HepG2 (cell line): ENCODE data around the gene KCTD4. TPM values are rescaled to one million over a fixed set of nuclear protein-coding genes. Genes with fewer than 3 reads are reported as not detected.

ENCODE experiments used
- ATAC-seq: fragments of 200-7000 bp; cut with Tn5 transposase; 3 replicates; pipeline ENCODE4 v1.9.1; 2020; ENCODE audit warnings: mild to moderate bottlenecking, moderate library complexity
- BruUV-seq: library from RNA; stranded (reverse); fragments of 400-500 nt; replicated peaks from 2 replicates; lab custom pipeline; 2021; lab: Mats Ljungman, UMichigan
- CTCF ChIA-PET: fragments of 300-600 bp; formaldehyde crosslinking; extraction: SDS; loops from one replicate; lab custom pipeline; 2021; ENCODE audit warnings: low total read pairs, inconsistent platforms, low intra/inter-chr PET ratio; lab: Yijun Ruan, JAX
- POLR2A ChIA-PET: fragments of 350-600 bp; sonication (Branson Sonifier 250); formaldehyde crosslinking; loops from one replicate; lab custom pipeline; 2020; ENCODE audit warnings: antibody characterized with exemption, inconsistent platforms; lab: Yijun Ruan, JAX
- DNase-seq: peaks from one replicate; pipeline ENCODE4 v3.0.0-alpha.2; 2015; ENCODE audit warnings: low spot score
- FAIRE-seq: peaks from 3 replicates; lab custom pipeline; 2011; peaks lifted over from hg19 to GRCh38; lab: Jason Lieb, UNC
- H2AFZ ChIP-seq: one replicate; pipeline ENCODE4 v1.6.1; 2011; ENCODE audit warnings: low read length, inconsistent platforms
- H3K27ac ChIP-seq: fragments of 300-600 bp; 3 replicates; pipeline ENCODE4 v1.8.0; 2011; ENCODE audit warnings: mixed run types, mild to moderate bottlenecking, mixed read lengths, low read length, inconsistent platforms; ENCODE audit not compliant: insufficient read depth; ENCODE audit errors: extremely low read length
- H3K27me3 ChIP-seq, 2 experiments: fragments of 200-600 bp in 1 of 2; 2 replicates in 1 of 2; 3 replicates in 1 of 2; pipeline versions ENCODE4 v1.6.0 to v1.8.0; 2011; ENCODE audit warnings: low read length in 2 of 2, mild to moderate bottlenecking in 2 of 2, moderate library complexity in 2 of 2, inconsistent platforms in 1 of 2; ENCODE audit not compliant: insufficient read depth in 2 of 2, control insufficient read depth in 1 of 2
- H3K36me3 ChIP-seq, 2 experiments: fragments of 200-600 bp in 1 of 2; replicated peaks in 1 of 2; 2 replicates in 1 of 2; 3 replicates in 1 of 2; pipeline versions ENCODE4 v1.5.1 to v1.8.0; 2011; ENCODE audit warnings: low read length in 2 of 2, inconsistent platforms in 1 of 2; ENCODE audit not compliant: insufficient read depth in 2 of 2, control insufficient read depth in 1 of 2
- H3K4me1 ChIP-seq: 2 replicates; pipeline ENCODE4 v1.5.1; 2012; ENCODE audit warnings: low read length, inconsistent platforms; ENCODE audit not compliant: insufficient read depth
- H3K4me2 ChIP-seq: 2 replicates; pipeline ENCODE4 v1.6.0; 2011; ENCODE audit warnings: low read depth, low read length, inconsistent platforms
- H3K4me3 ChIP-seq, 3 experiments: fragments of 200-600 bp in 1 of 3; sonication (generic), shearing (Covaris generic) in 1 of 3; replicated peaks in 1 of 3; 2 replicates each; pipeline ENCODE4 v1.5.1; 2011 to 2016; ENCODE audit warnings: low read length in 3 of 3, inconsistent platforms in 2 of 3, low read depth in 2 of 3, mild to moderate bottlenecking in 2 of 3, control low read depth in 1 of 3, mixed read lengths in 1 of 3; ENCODE audit not compliant: insufficient read depth in 1 of 3
- H3K79me2 ChIP-seq: one replicate; pipeline ENCODE4 v1.6.1; 2011; ENCODE audit warnings: low read length, inconsistent platforms; ENCODE audit not compliant: insufficient read depth
- H3K9ac ChIP-seq: 2 replicates; pipeline ENCODE4 v1.6.0; 2011; ENCODE audit warnings: mild to moderate bottlenecking, low read depth, low read length, inconsistent platforms; ENCODE audit not compliant: insufficient read depth
- H3K9me3 ChIP-seq: 2 replicates; pipeline ENCODE4 v1.5.1; 2012; ENCODE audit warnings: mild to moderate bottlenecking, low read length
- H4K20me1 ChIP-seq: 2 replicates; pipeline ENCODE4 v1.6.0; 2011; ENCODE audit warnings: inconsistent platforms, mild to moderate bottlenecking, low read length, moderate library complexity; ENCODE audit not compliant: insufficient read depth
- AGO1 ChIP-seq: fragments of 200-400 bp; formaldehyde crosslinking; IDR thresholded peaks from 2 replicates; pipeline ENCODE4 v1.6.1; 2017; ENCODE audit warnings: mild to moderate bottlenecking, low read depth, low read length, moderate library complexity; ENCODE audit not compliant: poor library complexity, severe bottlenecking
- CREB1 ChIP-seq, 2 experiments: fragments of 450-650 bp in 1 of 2; IDR thresholded peaks; 2 replicates each; pipeline ENCODE4 v1.6.1; 2016 to 2017; ENCODE audit warnings: control low read depth in 1 of 2, mild to moderate bottlenecking in 1 of 2, missing compliant biosample characterization in 1 of 2, missing genetic modification characterization in 1 of 2
- DMTF1 ChIP-seq: sonication (generic); formaldehyde crosslinking; IDR thresholded peaks from 2 replicates; pipeline ENCODE4 v1.4.0; 2020; ENCODE audit warnings: mild to moderate bottlenecking, missing genetic modification reagents
- KDM6A ChIP-seq: IDR thresholded peaks from 2 replicates; pipeline ENCODE4 v1.6.1; 2016; ENCODE audit warnings: low read depth
- MBNL3 ChIP-seq: fragments of 250-450 bp; sonication (Bioruptor Pico); conservative IDR thresholded peaks from 2 replicates; pipeline ENCODE4 v1.8.0; 2022; ENCODE audit warnings: mild to moderate bottlenecking, inconsistent platforms
- RARA ChIP-seq: IDR thresholded peaks from 2 replicates; pipeline ENCODE4 v1.6.1; 2016; ENCODE audit warnings: missing genetic modification reagents, missing compliant biosample characterization
- RFX3 ChIP-seq: IDR thresholded peaks from 2 replicates; pipeline ENCODE4 v1.6.1; 2016; ENCODE audit warnings: missing biosample characterization, missing genetic modification reagents
- SMC3 ChIP-seq: IDR thresholded peaks from 2 replicates; pipeline ENCODE4 v1.6.1; 2011; ENCODE audit warnings: low read length, improper control_type of control experiment
- THAP9 ChIP-seq: sonication (generic); formaldehyde crosslinking; IDR thresholded peaks from 2 replicates; pipeline ENCODE4; 2020; ENCODE audit warnings: missing genetic modification reagents, mild to moderate bottlenecking, borderline replicate concordance
- ZEB1 ChIP-seq: IDR thresholded peaks from 2 replicates; pipeline ENCODE4 v1.6.1; 2012; ENCODE audit warnings: mild to moderate bottlenecking, low read depth, inconsistent platforms; ENCODE audit not compliant: insufficient replicate concordance
- ZNF136 ChIP-seq: sonication (generic); formaldehyde crosslinking; IDR thresholded peaks from 2 replicates; pipeline ENCODE4 v1.8.1; 2022; ENCODE audit warnings: low read depth, mild to moderate bottlenecking, moderate library complexity, missing genetic modification reagents
- ZNF572 ChIP-seq: sonication (generic); formaldehyde crosslinking; IDR thresholded peaks from 2 replicates; pipeline ENCODE4 v1.5.1; 2020; ENCODE audit warnings: mild to moderate bottlenecking, missing genetic modification reagents
- ZNF713 ChIP-seq: sonication (generic); formaldehyde crosslinking; IDR thresholded peaks from 2 replicates; pipeline ENCODE4 v1.4.0; 2020; ENCODE audit warnings: mild to moderate bottlenecking, missing genetic modification reagents
- ZNF792 ChIP-seq: IDR thresholded peaks from 2 replicates; pipeline ENCODE4 v1.6.1; 2016
- WGBS: methylation state at CpG from one replicate; pipeline ENCODE4 v1.1.6; 2017; ENCODE audit warnings: low lambda C conversion rate; 5-methylcytosine and 5-hydroxymethylcytosine counted together
- in situ Hi-C: cut with HindIII; loops from 2 replicates; pipeline ENCODE4 v1.10.0; 2017; ENCODE audit warnings: low pct_unique_long_range_greater_than_20kb; ENCODE audit not compliant: extremely low pct_ligation_motif_present
- intact Hi-C: fragments of 100-400 bp; cut with micrococcal nuclease; formaldehyde crosslinking; loops from one replicate; pipeline ENCODE4 v1.10.0; 2022; ENCODE audit not compliant: unreplicated experiment
- polyA plus RNA-seq, 8 experiments: library from polyadenylated mRNA; depleted of rRNA in 3 of 8; stranded (reverse) in 7 of 8; unstranded in 1 of 8; fragments of >200 nt; fragmentation: Illumina TruSeq in 4 of 8; extraction: Trizol in 4 of 8; gene quantifications; 2 replicates each; pipeline versions ENCODE4 v1.2.1 to v1.2.3, GENCODE V29; 2011 to 2016; ENCODE audit warnings: low read depth in 4 of 8, missing spikeins in 1 of 8, mixed read lengths in 1 of 8; ENCODE audit not compliant: insufficient read depth in 1 of 8
- total RNA-seq, 5 experiments: library from RNA; depleted of rRNA; stranded (reverse); fragments of >200 nt; fragmentation: Illumina TruSeq; extraction: Trizol; gene quantifications; 2 replicates each; pipeline ENCODE4 v1.2.3, GENCODE V29; 2016; ENCODE audit warnings: low read depth in 1 of 5

Gene KCTD4
- total and polyA plus RNA-seq, 2 of the 13 experiments (the other 11 are each of a cell fraction or from before 2014, with no cell fraction given): not detected

- TF ChIP-seq THAP9 (CRISPR knock-in tag) (no peak), KDM6A (CRISPR knock-in tag) (no peak), RARA (CRISPR knock-in tag) (no peak)
- TF ChIP-seq, all 625 proteins: peak for 0
Measured at GRCh38 chr13:45222919-45223318, 22.1 kb upstream of the KCTD4 start (continued).

- TF ChIP-seq ZEB1 (no peak), MBNL3 (CRISPR knock-in tag) (no peak), CREB1 (IDR thresholded peaks at IDR 0.05) (no peak), CREB1 (CRISPR knock-in tag; IDR thresholded peaks at IDR 0.05) (no peak), ZNF713 (CRISPR knock-in tag) (no peak), AGO1 (no peak), RFX3 (CRISPR knock-in tag) (no peak), ZNF572 (CRISPR knock-in tag) (no peak), ZNF136 (CRISPR knock-in tag) (no peak), ZNF792 (CRISPR knock-in tag) (no peak), DMTF1 (no peak), SMC3 (no peak)
- FAIRE-seq (no peak), DNase-seq (no peak), ATAC-seq (no peak)
- H3K9ac ChIP-seq: no peak overlapping the region
- no peaks in the 10 kb centered on the region for H4K20me1 ChIP-seq
- no peaks in the 10 kb centered on the region for H3K9me3 ChIP-seq
- no peak overlapping the region for H3K4me2 ChIP-seq
- H3K79me2 ChIP-seq: no peaks in the 10 kb centered on the region
- ChIA-PET POLR2A (no interaction called here), CTCF (no interaction called here)
- intact Hi-C loops: no loop called here
- no peak overlapping the region for H3K4me3 ChIP-seq
- H3K4me1 ChIP-seq: peaks cover 24% of the 10 kb centered on the region
- in situ Hi-C loops: no loop called here
- no peak overlapping the region for H2AFZ ChIP-seq
- no peak overlapping the region for H3K27ac ChIP-seq
- BruUV-seq: no TSS peak
- no peaks in the 10 kb centered on the region for H3K36me3 ChIP-seq
- WGBS: 97% methylated on average over 3 of the region's 3 CpGs
- no peaks in the 10 kb centered on the region for H3K27me3 ChIP-seq
Measured at GRCh38 chr13:45222516-45222915, 21.7 kb upstream of the KCTD4 start.
